Activated CD4-positive, CD25-positive, alpha-beta regulatory T cell treated with anti-CD3 and anti-CD28 coated beads, Interleukin-2, amount 50 U/mL, for 16 hours (primary cell): Measurements from ENCODE around the gene HSPB7.
"Not testable (repeated sequence)": the region's sequence is repeated elsewhere in the genome, so short reads cannot be mapped to it uniquely, and the experiment has no call there.

ENCODE experiments used
- DNase-seq: peaks from one replicate; pipeline ENCODE4 v3.0.0-alpha.2; 2020; ENCODE audit warnings: low read depth, low spot score

HSPB7 gene

DNA sequence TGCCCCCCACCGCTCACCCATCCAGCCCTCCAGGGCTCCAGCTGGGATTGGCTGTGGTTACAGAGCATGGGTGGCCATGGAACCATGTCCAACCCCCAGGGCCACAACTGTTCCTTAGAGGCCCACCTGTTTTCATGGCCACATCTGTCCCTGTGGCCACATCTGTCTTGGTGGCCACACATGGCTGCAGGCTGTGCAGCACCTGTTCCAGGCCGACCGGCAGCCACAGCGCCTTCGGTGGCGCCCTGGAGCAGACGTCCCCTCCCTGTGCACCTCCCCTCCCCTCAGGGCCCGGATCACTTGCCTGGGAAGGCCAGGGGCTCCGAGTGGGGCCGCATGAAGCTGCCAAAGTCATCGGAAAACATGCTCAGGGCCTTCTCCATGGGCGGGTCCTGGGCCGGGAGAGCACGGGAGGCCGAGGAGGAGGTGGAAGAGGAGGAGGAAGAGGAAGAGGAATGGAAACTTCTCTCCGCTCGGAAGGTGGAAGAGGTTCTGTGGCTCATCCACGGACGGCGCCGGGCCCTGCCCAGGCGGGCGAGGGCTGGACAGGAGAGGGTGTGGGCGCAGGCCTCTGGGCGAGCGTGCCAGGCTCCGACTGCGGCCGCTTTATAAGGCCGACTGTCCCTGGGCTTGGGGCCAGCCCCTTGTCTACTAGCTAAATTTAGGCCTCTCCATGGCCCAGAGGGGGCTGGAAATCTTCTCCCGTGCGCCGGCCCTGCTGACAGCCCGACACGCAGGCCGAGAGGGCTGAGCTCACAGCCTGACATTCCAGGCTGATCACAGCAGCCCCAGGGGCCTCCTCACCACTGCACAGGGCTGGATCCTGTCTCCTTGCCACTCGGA, at the start of gene HSPB7:
HSPB7 (minus strand) TSS at position 583 of the 843 bp plus-strand sequence; CDS start at position 503, 80 bp downstream.
- no peak for DNase-seq

DNA sequence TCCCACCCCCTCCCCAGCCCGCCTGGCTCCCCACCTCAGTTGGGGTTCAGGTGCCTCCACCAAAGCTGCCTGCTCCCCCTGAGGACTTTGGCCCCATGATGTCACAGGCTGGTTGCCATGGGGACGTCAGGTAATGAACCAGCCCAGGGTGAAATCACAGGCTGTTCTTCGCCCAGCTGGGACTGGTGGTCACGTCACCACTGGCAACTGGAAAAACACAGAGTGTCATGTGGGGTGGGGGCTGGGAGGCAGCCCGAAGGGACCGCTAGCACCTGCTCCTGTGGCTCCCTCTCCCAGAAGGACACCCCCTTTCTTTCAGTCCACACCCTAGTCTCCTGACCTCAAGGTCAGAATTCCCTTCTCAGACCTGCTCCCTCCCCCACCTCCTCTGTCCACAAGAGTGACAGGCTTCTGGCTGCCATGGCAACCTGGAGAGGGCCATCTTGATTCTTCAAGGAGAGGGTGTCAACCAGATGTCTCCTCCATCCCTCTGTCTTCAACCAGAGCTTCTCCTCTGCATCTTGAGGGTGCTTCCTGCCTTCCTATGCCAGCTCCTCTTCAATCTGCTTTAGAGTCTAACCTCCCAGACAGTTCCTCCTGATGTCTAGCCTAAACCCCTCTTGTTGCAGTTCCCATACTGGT, 49.4 kb upstream of the HSPB7 start:
- no peak for DNase-seq

DNA sequence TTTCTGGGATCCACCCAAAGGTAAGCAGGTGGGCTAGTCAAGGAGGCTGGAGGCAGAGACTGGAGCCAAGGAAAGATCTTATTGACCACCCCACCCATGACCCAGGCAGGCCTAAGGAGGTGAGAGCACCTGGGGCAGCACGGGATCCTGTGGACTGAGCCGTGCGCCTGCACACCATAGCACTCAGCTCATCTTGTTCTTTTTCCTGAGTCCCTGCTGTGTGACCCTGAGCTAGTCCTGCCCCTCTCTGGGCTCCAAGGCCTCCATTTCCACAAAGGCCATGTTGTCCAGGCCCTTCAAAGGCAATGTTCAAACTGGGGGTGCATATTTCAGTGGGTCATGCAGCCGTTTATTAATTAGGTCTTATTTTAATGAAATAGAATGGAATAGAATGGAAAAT, 48.4 kb upstream of the HSPB7 start:
- no peak for DNase-seq

DNA sequence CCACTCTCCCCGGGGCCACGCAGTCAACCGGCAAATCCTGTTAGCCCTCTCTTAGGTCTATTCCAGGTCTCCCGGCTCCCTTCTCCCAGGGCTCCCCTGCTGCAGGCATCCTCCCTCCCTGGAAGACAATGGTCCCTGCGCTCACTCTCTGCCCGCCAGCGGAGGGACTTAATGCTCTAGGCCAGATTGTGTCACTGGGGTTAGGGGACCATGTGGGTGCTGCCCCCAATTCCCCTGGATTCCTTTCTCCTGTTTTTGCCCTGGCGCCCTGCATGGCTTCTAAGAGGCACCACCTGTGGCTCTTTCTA, 47.4 kb upstream of the HSPB7 start:
- no peak for DNase-seq

DNA sequence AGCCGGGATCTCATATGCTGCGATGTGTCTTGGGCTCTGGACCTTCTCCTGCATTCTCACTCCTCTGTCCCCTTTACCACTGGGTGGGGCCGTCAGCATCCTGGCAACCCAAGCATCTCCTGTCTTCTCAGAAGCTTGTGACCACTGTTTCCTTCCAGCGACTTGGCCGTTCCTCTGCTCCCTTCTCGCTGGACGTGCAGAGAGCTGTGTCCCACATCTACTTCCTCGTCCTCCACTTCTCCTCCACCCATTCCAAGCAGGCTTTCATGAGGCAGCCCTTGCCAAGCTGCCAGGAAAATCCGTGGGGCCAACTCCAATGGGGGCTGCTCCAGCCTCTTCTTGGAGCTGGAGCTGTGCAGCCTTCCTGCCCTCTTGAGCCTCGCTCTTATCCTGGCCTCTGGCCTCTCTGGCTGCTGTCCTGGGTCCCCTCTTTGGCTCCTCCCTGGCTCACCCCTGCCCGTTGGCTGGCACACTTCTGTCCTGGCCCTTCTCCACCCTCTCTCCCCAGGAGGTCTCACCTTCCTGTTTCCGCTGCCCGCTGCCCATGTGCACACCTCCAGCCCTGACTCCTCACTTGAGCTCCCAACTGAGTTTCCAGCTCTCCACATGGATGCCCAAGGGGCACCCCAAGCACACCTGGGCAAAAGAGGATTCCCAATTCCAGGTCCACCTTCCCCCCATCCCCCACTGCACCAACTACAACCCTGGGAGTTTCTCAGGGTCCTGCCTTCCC, 46.9 kb upstream of the HSPB7 start:
- no peak for DNase-seq

DNA sequence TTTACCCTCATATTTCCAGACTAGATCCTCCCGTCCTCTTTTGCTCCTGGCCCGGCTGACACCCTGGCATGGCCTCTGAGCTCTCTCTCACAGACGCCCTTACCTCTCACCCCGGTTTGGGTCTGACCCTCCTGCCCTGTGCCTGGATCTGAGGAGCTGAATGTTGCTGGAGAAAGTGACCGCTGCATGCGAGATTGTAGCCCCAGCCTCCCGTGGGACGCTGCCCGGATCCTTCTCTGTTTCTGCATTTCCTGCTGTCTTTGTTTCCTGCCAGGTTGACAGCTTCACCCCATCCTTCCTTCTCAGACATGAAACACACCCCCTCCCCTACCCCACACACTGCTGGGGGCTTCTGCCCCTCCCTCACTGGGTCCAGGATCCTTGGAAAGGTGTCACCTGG, 46.1 kb upstream of the HSPB7 start:
- DNase-seq = no peak

DNA sequence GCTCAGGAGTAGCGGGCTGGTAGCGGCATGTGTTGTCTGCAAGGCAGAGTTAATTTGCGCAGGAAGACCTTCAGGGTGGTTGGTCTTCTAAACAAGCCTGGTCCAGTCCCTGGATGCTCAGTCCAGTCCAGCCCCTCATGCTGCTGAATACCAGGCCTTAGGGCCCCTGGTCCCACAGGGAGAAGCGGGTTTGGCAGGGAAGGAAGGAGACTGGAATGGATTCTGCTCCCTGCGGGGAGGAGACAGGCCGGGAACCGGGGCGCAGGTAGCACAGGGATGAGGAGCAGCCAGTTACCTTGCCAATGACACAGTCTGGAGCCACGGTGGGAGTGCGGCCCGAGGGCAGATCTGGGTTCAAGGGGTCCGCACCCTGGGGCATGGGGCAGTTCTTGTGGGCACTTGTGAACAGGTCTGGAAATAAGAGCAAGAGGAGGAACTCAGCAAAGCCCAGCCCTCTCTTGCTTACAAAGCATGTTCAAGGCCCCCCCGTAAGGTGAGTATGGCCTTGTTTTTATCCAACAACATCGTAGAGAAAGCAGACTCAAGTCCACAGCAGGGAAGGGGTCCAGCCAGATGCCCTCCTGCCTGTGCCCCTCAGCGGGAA, 45.5 kb upstream of the HSPB7 start:
- DNase-seq = no peak

DNA sequence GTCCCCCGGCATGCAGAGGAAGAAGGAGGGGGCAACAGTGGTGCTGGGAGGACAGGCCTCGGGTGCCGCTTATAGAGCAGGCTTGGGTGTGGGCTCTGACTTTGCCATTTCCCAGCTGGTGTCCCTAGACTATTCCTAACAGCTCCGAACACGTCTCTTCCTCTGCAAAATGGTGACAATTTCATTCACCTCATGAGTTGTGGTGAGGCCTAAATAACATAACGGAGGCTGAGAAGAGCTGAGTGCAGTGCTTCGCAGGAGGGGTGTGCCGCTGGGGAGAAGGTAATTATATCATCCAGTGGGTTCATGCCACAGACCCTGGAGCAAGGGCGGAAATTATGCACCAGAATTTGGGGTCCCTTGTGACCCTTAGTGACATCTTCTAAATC, 44.8 kb upstream of the HSPB7 start:
- not testable (repeated sequence) for DNase-seq

DNA sequence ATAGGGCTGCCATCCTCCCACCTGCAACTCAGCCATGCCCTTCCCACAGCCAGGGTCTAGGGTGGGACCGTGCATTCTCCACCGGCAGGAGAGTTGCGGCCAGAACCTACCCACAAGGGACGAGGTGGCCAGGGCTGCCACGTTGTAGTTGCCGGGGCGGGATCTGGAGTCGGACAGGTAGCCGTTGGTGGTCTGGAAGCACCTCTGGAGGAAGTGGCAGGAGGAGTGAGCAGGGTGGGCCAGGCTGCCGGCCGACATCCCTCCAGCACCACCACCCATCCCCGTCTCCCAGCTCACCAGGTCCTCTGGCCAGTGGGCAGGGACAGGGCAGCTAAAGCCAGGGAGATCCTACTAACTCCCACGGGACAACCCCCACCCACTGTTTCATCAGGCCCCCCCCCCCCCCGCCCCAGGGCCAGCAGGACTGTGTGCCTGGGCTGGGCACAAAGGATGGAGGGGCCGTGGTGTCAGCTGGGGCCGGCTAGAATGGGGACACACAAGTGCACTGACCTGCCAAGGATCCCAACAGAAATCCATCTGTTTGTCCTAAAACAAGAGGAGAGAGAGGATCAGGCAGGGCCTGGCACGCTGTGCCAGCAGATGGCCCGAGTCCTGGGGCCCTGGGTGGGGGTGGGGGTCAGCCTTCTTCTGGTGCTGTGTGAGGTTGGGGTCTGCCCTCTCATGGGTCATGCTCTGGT, 44.3 kb upstream of the HSPB7 start:
- not testable (repeated sequence) for DNase-seq

DNA sequence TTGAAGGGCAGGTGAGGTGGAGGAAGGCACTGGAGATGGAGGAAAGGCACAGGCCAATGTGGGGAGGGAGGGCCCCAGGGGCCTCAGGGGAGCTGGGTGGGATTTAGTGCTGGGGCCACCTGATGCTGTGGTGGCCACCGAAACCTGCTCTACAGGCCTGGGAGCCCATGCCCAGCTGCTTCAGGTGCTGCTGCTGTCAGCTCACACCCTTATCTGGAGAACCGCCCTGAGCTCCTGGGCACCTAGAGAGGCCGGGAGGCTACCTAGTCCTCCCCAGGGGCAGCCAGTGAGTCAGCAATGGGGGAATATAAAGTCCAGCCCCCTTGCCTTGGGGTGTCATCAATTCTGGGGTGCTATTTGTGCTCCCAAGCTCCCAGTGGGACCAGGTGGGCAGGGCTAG, 43.4 kb upstream of the HSPB7 start:
- DNase-seq = no peak

DNA sequence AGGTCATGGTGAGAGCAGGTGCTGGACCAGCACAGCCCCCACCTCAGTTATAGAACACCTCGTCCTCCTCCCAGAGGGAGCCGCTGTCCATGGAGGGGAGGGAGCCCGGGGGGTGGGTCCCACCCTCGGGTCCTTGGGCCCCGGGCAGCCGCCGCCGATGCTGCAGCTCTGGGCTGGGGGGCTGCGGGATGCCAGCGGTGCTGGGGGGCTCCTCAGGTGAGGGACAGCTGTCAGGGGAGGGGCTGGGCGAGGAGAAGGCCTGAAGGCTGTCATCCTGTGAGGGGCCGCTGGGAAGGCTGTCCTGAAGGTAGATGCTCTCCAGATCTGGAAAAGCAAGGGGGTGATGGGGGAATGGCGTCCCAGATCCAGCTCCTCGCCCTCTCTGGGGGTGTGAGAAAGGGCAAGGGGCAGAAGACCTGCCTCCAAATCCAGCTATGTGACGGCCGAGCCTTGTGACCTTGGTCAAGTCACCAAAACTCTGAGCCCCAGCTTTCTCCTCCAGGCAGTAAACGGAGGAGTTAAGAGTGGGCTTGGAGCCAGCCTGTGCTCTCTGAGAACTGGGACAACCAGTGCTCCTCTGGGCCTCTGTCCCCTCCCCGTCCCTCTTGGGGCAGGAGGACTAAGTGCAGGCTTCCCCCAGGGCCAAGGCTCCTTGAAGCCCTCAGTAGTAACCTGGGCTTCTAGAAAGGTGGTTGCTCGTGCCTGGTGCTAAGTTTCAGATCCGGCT, 40.7 kb upstream of the HSPB7 start:
- DNase-seq = not testable (repeated sequence)

DNA sequence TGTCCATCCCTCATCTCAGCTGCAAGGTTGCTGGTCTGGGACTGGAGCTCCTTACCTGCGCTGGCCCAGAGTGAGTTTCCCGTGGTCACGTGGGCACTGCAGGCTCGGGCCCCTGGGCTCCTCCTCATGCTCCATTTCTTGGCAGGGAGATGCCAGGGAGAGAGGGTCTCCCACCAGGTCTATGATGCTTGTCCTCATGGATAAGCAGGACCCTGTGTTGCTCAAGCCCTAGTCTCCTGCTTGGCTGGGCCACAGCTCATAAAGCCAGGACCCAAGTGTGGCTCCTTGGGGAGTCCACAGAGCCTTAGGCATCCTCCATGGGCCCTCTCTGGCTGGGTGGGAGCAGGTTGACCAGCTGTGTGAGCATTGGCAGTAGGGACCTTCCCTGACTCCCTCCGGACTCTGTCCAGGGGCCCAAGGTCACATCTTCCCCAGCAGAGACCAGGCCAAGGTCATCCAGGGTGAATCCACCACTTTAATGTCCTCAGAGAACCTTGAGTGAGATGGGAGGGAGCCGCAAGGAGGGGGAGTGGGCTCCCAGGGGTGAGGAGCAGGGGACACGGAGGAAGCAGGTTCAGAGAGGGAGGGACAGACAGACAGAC, 39.6 kb upstream of the HSPB7 start:
- not testable (repeated sequence) for DNase-seq

DNA sequence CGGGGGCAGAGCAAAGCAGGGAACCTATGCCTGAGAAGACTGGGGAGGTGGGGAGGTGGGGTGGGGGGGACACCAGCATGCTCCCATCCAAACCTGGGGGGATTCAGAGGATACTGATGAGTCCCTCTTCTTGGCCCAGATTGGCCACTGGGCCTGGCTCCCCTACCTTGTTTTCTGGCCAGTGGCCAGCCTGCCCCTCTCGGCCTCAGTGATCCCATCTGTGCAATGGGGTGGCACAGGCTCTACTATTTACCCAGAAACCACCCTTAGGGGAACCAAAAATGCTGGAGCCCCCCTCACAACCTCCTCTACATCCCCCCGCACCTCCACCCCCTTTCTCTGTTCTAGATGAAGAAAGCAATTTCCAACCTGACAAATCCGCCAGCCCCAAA, 38.7 kb upstream of the HSPB7 start:
- DNase-seq = not testable (repeated sequence)

DNA sequence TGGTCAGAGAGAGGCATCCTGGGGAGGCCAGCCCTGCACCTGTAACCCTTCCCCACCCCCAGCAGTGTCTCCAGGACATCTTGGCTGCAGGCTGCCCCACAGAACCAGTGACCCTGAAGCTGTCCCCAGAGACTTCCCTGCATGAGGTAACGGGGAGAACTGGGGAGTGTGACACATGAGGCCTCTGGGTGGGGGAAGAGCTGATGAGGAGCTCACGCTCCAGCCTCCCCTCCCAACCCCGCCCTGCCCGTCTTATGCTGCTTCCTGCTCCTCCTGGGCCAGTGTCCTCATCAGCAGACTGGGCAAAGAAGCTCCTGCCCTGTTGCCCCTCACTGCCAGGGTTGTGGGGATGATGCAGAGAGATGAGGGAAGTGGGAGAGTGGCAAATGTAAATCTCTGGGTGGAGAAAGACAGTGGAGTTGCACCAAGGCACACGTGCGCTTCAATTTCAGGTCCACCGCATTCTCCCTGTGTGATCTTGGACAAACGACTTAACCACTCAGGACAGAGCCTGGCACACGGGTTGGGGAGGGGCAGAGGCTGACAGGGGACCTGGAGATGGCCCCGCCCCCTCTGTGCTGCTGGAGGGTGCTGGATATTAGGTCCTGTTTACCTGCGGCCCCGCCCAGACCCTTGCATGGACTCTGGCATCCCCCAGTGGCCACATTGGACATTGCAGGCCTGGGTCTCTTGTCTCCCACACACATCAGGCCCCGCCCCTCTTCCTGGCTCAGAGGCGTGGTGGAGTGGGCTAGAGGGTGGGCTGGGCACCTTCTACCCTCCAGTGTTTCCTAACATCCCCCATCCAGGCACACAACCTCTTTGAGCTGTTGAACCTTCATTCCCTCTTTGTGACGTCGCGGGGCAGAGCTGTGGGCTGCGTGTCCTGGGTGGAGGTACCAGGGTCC, 38.0 kb upstream of the HSPB7 start:
- DNase-seq = peak; percentile 65

DNA sequence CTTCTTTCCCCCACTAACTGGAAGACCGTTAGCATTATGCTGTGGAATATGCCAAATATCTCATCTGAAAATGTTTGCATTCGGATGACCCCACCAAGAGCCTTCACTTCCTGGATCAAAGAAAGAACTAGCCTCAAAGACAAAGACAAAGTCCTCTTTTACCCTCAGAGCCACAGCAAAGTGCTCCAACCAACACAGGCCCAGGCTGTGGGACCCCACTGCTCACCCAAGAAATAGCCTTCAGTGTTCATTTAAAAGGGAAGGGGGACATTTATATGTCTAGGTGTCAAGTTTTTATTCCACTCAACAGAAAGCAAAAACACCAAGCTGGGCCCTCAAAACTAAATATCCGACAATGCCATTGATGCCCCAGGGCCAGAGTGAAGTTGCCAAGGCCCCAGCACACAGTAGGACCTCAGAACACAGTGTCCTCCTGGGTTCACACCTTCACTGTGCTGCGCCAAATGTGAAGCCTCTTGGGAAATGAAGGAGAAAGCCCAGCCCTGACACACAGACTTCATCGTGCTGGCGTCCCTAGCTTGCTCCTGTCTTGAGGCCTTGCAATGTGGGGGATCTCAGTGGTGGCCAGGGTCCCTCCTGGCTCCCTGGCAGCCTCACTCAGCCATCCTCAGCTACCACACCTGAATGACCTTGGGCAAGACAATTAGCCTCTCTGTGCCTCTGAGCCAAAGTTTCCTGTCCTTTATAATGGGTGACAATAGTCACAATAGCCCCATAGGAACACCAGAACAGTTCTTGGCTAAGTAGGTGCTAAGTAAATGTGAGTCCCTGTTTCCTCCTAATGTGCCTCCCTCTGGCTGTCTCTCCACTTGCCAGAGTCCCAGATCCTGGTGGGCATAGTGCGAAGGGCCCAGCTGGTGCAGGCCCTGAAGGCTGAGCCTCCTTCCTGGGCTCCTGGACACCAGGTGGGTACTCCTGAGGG, 37.0 kb upstream of the HSPB7 start:
- DNase-seq = no peak

DNA sequence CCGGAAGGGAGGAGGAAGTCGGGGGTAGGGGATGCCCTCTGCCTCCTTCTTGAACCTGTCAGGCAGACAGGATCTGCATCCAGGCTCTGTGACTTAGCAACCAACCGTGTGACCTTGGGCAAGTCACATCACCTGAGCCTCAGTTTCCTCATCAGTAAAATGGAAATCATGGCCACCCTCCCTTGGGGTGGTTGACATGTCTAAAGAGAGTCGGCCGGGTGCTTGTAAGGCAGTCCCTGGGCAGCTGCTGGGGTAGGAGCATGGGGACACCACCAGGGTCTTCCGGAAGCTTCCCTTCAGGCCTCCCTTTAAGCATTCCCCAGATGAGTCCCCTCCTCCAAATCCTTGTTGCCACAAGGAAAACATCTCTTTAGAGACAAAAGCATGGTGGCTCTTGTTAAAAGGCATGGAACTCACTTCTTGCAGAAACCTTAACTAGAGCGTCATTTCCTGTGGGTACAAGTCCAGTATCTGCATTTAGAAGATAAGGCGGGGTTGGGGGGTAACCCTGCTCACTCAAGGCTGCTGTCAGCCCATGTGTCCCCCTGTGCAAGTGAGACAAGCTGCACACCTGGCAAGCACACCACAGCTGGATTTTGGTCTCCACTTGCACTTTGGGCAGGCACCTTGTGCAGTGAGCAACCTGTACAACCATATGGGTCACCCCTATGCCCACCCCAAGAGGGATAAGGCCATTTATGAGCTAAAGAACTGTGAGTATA, 36.1 kb upstream of the HSPB7 start:
- no peak for DNase-seq

DNA sequence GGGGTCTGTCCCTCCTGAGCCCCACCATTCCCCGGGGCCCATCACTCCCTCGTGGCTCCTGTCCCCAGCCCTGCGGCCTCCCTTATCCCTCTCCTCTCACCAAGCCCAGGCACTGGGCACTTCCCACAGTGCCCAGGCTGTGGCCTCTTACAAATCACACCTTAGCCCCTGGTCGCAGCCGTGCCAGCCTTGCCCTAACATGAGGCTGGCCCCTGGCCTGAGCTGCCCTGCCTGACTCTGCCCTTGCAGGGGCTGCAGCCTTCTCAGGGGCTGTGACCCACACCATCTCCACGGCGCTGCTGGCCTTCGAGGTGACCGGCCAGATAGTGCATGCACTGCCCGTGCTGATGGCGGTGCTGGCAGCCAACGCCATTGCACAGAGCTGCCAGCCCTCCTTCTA, 34.1 kb upstream of the HSPB7 start:
- not testable (repeated sequence) for DNase-seq

DNA sequence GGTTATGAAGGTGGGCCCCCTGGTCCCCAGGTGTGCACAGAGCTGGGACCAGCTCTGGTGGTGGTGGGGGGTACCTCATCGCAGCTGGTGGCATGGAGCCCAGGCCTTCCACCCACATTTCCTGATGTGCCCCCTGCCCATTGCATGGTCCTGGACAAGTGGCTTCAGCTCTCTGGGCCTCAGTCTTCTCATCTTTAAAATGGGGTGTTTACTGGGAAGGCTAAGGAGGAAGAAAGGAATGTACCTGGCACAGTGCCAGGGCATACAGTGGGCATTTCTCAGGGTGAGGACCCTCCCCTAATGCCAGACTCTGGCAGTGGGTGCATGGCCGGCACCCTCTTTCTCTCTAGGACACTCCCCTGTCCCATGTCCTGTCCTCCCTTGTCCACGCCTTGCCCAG, 33.2 kb upstream of the HSPB7 start:
- DNase-seq = no peak
